ENCODE results near the gene DNM1L.

DNM1L gene

DNA sequence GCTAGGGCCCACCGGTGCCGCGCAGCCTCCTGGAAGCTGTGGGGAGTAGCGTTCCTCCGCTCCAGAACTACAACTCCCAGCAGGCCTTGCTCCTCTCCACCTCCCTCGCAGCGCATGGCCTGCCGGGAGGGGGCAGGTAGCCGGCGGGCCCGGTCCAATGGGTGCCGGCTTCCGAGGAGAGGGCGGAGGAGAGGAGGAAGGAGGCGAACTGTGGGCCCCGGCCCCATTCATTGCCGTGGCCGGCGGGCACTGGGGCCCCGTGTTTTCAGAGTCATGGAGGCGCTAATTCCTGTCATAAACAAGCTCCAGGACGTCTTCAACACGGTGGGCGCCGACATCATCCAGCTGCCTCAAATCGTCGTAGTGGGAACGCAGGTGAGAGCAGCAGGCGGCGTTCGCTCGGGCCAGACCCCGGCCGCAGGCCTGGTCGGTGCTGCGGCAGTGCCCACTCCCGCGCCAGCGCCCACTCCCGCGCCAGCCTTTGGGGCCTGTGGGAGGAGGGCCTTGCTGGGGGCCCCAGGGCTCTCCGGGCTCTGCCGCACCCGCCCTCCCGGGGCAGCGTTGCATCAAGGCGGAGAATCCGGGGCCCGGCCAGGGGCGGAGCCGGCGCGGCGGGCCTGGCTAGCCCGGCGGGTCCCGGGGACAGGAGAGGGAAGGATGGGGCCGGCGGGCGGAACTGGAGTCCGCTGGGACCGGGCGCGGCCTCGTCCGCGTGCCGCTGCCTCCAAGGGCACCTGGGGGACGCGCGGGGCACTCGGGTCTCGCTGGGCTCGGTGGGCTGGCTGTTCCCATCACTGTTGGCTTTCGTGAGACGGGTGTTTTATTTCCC is at the start of gene DNM1L:
TSS of gene DNM1L (plus strand) at position 211 of the 829 bp plus-strand sequence. CDS start at position 274, 63 bp downstream.
- no peaks in the 10 kb centered on the region for H3K9me3 Mint-ChIP-seq (ENCODE audit: low read depth)
- H3K36me3 Mint-ChIP-seq = no peaks in the 10 kb centered on the region
- H3K27me3 Mint-ChIP-seq = no peaks in the 10 kb centered on the region
- peaks cover 28% of the 10 kb centered on the region for H3K4me1 Mint-ChIP-seq (ENCODE audit: low read depth)
- H3K27ac Mint-ChIP-seq = peak within 1 kb of the TSS; percentile 85
- H3K4me3 Mint-ChIP-seq = peak within 1 kb of the TSS; percentile 92

DNA sequence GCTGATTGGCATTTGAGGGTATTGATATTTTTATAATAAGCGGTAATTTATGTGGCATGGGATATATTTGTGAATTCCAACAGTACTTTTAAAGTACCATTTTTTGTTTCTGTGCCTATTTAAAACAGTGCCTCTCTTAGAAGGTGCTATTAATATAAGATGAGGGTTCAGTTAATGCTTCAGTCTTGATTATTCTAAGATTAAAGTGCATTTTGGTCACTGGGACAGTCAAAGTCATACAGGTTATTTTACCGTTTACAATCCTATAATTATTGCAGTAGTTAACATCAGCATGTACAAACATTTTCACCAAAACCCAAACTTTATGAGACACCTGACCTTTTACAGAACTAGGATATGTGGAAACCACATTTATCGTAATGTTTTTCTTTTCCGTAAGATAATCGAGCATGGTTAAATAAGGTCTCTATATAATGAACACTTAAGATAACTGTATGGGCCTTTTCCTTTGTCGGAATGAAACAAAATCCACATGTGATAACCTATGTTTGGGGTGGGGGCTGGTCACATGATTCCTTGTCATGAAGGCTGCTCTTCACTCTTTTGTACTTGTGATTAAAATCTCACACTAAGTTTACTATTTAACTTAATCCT is 37.7 kb upstream of the DNM1L start:
- Mint-ChIP-seq H3K4me1 (ENCODE audit: low read depth) (no peaks in the 10 kb centered on the region), H3K27me3 (no peaks in the 10 kb centered on the region), H3K27ac (no peak overlapping the region), H3K36me3 (no peaks in the 10 kb centered on the region), H3K9me3 (ENCODE audit: low read depth) (no peaks in the 10 kb centered on the region), H3K4me3 (no peak overlapping the region)

DNA sequence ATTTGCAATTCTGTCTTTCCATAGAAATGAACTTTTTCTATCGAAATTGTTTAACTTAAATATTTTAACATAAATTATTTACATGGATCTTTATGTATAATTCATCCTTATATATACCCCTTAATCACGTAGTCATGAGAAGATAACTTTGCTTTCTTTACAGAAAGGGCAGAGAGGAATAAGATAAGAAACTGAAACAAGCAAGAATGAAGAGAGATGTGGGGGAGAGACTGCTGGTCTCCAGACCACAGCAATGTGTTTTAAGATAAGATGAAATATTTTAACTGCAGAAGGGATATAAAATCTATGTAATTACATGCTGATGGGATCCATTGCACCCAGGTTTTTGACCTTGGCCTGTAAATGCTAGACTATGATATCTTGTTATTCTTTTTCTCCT is 34.7 kb upstream of the DNM1L start:
- Mint-ChIP-seq H3K4me1 (ENCODE audit: low read depth) (no peaks in the 10 kb centered on the region), H3K4me3 (no peak overlapping the region), H3K9me3 (ENCODE audit: low read depth) (no peaks in the 10 kb centered on the region), H3K27ac (no peak overlapping the region), H3K36me3 (no peaks in the 10 kb centered on the region), H3K27me3 (no peaks in the 10 kb centered on the region)

DNA sequence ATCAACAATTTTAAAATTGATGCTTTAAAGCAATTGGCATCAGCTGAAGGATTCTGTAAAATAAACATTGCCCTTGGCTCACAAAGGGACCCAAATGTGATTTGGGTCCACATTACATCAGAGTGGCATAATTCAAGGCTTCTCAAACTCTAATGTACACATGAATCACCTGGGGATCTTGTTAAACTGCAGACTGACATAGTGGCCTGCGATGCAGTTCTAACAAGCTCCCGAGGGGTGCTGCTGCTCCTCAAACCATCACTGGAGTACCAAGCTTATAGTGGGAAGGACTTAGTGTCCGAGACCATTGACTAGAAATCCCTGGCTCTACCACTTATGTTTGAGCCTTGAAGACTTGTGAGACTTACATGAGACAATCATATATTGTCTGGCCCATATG is 31.8 kb upstream of the DNM1L start:
- no peak overlapping the region for H3K4me3 Mint-ChIP-seq
- H3K36me3 Mint-ChIP-seq = no peaks in the 10 kb centered on the region
- no peak overlapping the region for H3K27ac Mint-ChIP-seq
- no peaks in the 10 kb centered on the region for H3K4me1 Mint-ChIP-seq (ENCODE audit: low read depth)
- H3K9me3 Mint-ChIP-seq (ENCODE audit: low read depth) = no peaks in the 10 kb centered on the region
- H3K27me3 Mint-ChIP-seq = no peaks in the 10 kb centered on the region

DNA sequence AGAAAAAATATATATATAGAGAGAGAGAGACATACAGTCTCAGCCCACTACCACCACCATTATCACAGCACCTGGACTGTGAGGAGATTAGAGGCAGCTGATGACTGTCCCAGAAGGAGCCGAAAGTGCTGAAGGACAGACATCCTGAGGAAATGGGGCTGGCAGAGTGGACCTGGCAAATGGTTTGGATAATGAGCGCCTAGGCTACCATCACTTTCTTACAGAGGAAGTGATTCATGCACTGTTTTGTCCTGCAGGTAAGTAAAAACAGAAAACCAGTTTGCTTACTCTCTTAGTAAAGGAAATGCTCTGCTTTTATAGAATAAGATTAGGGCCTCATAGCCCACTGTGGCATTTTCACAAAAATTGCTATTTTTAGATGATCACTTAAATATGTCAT is 28.6 kb upstream of the DNM1L start:
- Mint-ChIP-seq H3K27me3 (no peaks in the 10 kb centered on the region), H3K36me3 (no peaks in the 10 kb centered on the region)

DNA sequence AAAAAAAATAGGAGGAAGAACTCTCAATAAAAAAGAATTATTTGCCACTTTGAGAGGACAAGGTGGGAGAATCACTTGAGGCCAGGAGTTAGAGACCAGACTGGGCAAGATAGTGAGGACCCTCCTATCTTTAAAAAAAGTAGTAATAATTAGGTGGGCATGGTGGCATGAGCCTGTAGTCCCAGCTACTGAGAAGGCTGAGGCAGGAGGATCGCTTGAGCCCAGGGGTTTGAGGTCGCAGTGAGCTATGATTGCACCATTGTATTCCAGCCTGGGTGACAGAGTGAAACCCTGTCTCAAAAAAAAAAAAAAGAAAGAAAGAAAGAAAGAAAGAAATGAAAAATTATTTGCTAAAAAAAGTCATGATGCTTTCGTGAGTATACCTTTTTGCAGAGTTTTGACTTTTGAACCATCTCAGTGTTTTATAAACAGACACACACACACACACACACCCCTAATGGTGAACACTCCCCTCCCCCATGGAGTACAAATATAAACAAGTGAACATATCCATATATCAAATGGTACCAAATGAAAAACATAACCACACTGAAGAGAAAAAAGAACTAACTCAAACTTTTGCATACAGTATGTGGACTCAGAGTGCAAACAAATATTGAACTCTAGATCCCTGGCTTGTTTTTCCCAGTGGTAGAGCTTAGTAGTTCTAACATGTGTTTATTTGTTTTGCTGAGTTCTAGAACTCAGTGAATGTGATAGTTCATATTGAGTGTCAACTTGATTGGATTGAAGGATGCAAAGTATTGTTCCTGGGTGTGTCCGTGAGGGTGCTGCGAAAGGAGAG is 27.7 kb upstream of the DNM1L start:
- no peaks in the 10 kb centered on the region for H3K4me1 Mint-ChIP-seq (ENCODE audit: low read depth)
- H3K27me3 Mint-ChIP-seq = no peaks in the 10 kb centered on the region
- H3K4me3 Mint-ChIP-seq = no peak overlapping the region
- no peak overlapping the region for H3K27ac Mint-ChIP-seq
- no peaks in the 10 kb centered on the region for H3K9me3 Mint-ChIP-seq (ENCODE audit: low read depth)
- no peaks in the 10 kb centered on the region for H3K36me3 Mint-ChIP-seq

More for the DNA sequence above, 28.6 kb upstream of the DNM1L start:
- Mint-ChIP-seq H3K27ac (no peak overlapping the region), H3K9me3 (ENCODE audit: low read depth) (no peaks in the 10 kb centered on the region), H3K4me1 (ENCODE audit: low read depth) (no peaks in the 10 kb centered on the region), H3K4me3 (no peak overlapping the region)

DNA sequence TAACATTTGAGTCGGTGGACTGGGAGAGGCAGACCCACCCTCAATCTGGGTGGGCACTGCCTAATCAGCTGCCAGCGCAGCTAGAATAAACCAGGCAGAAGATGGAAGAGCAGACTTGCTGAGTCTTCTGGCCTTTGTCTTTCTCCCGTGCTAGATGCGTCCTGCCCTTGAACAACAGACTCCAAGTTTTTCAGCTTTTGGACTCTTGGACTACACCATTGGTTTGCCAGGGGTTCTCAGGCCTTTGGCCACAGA is 27.2 kb upstream of the DNM1L start:
- Mint-ChIP-seq H3K36me3 (no peaks in the 10 kb centered on the region), H3K27ac (no peak overlapping the region), H3K4me3 (no peak overlapping the region), H3K9me3 (ENCODE audit: low read depth) (no peaks in the 10 kb centered on the region), H3K4me1 (ENCODE audit: low read depth) (no peaks in the 10 kb centered on the region), H3K27me3 (no peaks in the 10 kb centered on the region)

DNA sequence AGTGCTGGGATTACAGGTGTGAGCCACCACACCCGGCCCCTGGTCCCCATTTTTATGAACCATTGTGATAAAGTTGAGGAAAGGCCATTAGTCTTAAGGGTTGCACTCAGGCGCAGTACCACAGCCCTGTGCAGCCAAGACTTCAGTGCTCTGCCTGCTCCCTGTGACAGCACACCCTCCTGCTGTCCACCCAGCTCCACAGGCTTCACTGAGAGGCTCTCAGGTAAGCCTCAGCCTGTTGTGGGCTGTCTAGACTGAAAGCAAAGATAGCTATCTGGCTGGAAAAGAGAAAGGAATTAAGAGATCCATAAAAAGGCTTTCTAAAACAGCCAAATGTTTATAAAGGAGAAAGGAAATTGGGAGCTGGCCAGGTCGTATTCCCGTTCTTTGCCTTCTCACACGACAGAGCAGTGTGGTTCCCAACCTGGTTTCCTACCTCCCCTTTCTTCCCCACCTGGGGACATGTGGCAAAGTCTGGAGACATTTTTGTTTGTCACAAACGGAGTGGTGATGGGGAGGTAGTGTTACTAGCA is 19.1 kb upstream of the DNM1L start:
- Mint-ChIP-seq H3K4me1 (ENCODE audit: low read depth) (no peaks in the 10 kb centered on the region), H3K9me3 (ENCODE audit: low read depth) (no peaks in the 10 kb centered on the region), H3K4me3 (no peak overlapping the region), H3K27me3 (no peaks in the 10 kb centered on the region), H3K27ac (no peak overlapping the region), H3K36me3 (no peaks in the 10 kb centered on the region)

DNA sequence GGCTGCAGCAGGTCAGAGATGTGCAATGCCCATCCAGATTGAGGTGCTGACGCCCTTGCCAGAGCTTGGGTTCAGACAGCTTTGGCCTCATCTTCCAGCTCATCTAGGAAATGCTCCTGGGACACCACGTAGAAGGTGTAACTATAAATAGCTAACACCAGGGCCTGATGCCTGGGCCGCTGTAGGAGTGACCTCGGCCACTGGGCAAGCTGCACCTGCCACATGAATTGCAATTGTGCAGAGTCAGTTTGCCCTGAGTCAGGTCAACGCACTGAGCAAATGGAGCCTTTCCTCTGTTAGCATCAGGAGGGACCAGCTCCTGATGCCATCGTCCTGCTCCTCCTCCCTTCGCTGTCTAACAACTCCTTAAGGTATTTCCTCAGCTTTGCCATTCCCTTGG is 17.4 kb upstream of the DNM1L start:
- Mint-ChIP-seq H3K4me3 (no peak overlapping the region), H3K9me3 (ENCODE audit: low read depth) (no peaks in the 10 kb centered on the region), H3K27ac (no peak overlapping the region), H3K4me1 (ENCODE audit: low read depth) (no peaks in the 10 kb centered on the region), H3K27me3 (no peaks in the 10 kb centered on the region), H3K36me3 (no peaks in the 10 kb centered on the region)

DNA sequence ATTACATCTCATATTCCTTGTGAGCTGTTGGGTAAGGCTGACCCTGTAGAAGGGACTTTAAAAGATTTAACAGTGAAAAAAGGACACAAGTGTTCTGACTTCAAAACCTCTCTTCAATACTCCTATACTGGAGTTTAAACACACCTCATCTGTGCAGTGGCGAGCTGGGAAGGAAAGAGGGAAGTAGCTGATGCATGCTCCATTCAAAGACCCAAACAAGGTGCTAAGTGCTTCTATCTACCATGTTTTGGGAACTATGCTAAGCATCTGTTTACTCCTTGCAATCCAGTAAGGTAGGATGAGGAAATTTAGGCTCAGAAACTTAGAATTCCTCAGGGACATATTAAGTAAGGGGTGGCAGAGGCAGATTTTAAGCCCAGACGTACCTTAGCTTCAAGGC is 16.4 kb upstream of the DNM1L start:
- H3K4me1 Mint-ChIP-seq (ENCODE audit: low read depth) = no peaks in the 10 kb centered on the region
- no peak overlapping the region for H3K27ac Mint-ChIP-seq
- H3K4me3 Mint-ChIP-seq = no peak overlapping the region
- H3K9me3 Mint-ChIP-seq (ENCODE audit: low read depth) = no peaks in the 10 kb centered on the region
- H3K36me3 Mint-ChIP-seq = no peaks in the 10 kb centered on the region
- no peaks in the 10 kb centered on the region for H3K27me3 Mint-ChIP-seq

DNA sequence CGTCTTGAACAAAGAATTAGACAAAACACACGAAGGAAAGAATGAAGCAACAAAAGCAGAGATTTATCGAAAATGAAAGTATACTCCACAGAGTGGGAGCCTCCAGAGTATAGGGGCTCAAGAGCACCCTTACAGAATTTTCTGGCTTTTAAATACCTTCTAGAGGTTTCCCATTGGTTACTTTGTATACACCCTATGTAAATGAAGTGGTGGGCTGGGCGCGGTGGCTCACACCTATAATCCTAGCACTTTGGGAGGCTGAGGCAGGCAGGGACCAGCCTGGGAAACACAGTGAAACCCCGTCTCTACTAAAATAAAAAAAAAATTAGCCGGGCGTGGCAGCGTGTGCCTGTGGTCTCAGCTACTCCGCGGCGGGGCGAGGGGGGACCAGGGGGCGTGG is 13.1 kb upstream of the DNM1L start:
- Mint-ChIP-seq H3K4me3 (no peak overlapping the region), H3K36me3 (peaks cover 4% of the 10 kb centered on the region), H3K4me1 (ENCODE audit: low read depth) (no peaks in the 10 kb centered on the region), H3K27me3 (no peaks in the 10 kb centered on the region), H3K9me3 (ENCODE audit: low read depth) (no peaks in the 10 kb centered on the region), H3K27ac (no peak overlapping the region)

DNA sequence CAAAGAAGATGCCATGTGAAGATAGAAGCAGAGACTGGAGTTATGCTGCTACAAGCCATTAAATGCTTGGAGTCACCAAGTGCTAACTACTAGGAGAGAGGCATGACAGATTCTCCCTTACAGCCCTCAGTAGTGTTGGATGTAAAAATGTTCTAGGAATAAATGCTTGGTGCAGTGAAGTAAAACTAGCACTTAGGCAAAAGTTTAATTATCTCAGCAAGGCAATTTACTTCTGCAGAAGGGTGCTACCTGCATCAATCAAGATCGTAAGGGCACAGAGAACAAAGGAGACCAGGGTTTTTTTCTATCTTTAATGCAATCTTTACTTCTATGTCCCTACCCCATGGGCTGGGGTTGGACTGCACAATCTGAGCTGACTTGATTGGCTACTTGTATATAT is 9.5 kb upstream of the DNM1L start:
- H3K4me1 Mint-ChIP-seq (ENCODE audit: low read depth) = no peaks in the 10 kb centered on the region
- H3K36me3 Mint-ChIP-seq = peaks cover 4% of the 10 kb centered on the region
- H3K27ac Mint-ChIP-seq = no peak overlapping the region
- H3K27me3 Mint-ChIP-seq = no peaks in the 10 kb centered on the region
- H3K9me3 Mint-ChIP-seq (ENCODE audit: low read depth) = no peaks in the 10 kb centered on the region
- no peak overlapping the region for H3K4me3 Mint-ChIP-seq

DNA sequence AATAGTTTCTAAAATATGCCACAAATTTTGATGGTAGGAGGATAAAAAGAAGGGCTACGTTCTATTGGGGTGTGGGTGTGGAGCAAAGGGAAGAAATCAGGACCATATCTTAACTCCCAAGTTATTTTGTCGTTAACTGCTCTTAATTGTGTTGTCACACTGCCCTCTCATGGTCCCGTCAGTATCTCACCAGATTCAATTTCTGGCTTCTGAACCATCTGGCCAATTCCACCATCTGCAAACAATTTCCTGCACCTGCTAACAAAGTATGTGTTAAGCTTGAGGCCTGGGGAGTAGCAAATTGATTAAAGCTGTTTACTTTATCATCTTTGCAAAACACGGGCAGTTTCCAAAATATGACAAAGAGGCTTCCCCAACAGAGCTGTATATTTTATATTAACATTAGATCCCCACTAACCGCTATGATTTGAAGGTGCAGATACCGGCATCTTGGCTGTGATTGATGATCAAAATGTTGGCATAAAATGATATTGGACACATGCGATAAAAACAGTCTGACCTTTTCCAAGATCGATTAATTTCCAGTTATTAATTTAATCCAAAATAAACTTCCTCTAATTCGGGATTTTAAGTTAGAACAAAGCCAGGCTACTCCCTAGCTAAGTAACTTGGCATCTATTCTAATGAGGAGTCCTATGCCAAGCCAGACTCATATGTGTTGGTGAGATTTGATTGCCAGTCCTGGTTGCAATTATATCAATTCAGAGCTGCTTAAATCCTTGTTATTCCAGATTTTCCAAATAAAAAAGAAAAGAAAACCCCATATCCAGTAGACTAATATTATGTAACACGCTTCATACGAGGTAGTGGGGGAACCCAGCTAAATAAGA is 6.9 kb upstream of the DNM1L start:
- Mint-ChIP-seq H3K27ac (no peak overlapping the region), H3K4me3 (no peak overlapping the region), H3K9me3 (ENCODE audit: low read depth) (no peaks in the 10 kb centered on the region), H3K36me3 (peaks cover 4% of the 10 kb centered on the region), H3K27me3 (no peaks in the 10 kb centered on the region), H3K4me1 (ENCODE audit: low read depth) (no peaks in the 10 kb centered on the region)

DNA sequence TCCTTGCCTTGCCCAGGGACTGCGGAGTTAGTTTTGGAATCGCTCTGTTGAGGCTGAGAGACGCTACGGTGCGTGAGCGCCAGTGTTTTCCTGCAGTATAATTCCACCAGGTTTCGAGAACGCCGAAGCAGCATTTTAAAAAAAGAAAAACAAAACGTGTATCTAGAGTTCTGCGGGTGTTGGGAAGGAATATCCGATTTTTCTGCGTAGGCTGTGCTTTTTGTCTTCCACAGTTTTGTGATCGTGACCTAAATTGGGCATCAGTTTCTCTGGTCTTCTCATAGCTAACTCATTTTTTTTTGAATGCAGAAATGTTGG is 778 bp downstream of the DNM1L start:
- Mint-ChIP-seq H3K27ac (peak overlapping the region; percentile 83), H3K9me3 (ENCODE audit: low read depth) (no peaks in the 10 kb centered on the region), H3K4me3 (peak overlapping the region; percentile 92), H3K4me1 (ENCODE audit: low read depth) (peaks cover 28% of the 10 kb centered on the region), H3K27me3 (no peaks in the 10 kb centered on the region), H3K36me3 (no peaks in the 10 kb centered on the region)

DNA sequence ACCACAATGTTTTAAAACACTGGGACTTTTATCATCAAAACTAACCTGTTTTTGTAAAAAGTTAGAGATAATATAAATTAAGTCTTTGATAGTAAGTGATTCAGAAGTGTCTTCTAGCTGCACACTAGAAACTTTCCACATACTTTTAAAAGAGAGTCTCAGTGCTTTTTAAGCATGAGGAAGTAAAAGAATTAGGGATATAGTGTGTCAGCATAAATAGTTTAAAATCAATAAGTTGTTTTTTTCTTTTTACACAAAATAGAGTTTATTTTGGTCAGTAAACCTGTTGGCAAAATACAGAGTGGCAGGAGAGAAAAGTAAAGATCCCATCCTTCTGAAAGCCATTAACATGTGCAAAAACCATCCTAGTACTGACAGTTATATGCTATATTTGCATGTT is 1.7 kb downstream of the DNM1L start:
- peaks cover 28% of the 10 kb centered on the region for H3K4me1 Mint-ChIP-seq (ENCODE audit: low read depth)
- no peaks in the 10 kb centered on the region for H3K36me3 Mint-ChIP-seq
- H3K9me3 Mint-ChIP-seq (ENCODE audit: low read depth) = no peaks in the 10 kb centered on the region
- H3K4me3 Mint-ChIP-seq = peak overlapping the region; percentile 92
- H3K27ac Mint-ChIP-seq = no peak overlapping the region
- no peaks in the 10 kb centered on the region for H3K27me3 Mint-ChIP-seq
